HepG2 (cell line): ENCODE results near the gene LYZL6.

Source experiments
- EHMT2 ChIP-seq: fragments of 200-600 bp; sonication (generic); IDR thresholded peaks from 2 replicates; pipeline ENCODE4 v1.7.0; 2017; ENCODE audit warnings: antibody characterized with exemption, low read depth, low read length, borderline replicate concordance
- ETV5 ChIP-seq: IDR thresholded peaks from 2 replicates; pipeline ENCODE4 v1.6.1; 2018; ENCODE audit warnings: missing biosample characterization, missing genetic modification reagents, inconsistent platforms, borderline replicate concordance
- GABPA ChIP-seq, 2 experiments: IDR thresholded peaks; 2 replicates each; pipeline ENCODE4 v1.6.1; 2011 to 2016; ENCODE audit warnings: low read depth in 2 of 2, low read length in 1 of 2, missing biosample characterization in 1 of 2, missing genetic modification characterization in 1 of 2
- MAFK ChIP-seq, 2 experiments: IDR thresholded peaks in 1 of 2; conservative IDR thresholded peaks in 1 of 2; 2 replicates each; pipeline ENCODE4 v1.6.1; 2011; ENCODE audit warnings: improper control_type of control experiment in 2 of 2, low read length in 2 of 2
- NFE2 ChIP-seq: sonication (generic); formaldehyde crosslinking; IDR thresholded peaks from 2 replicates; pipeline ENCODE4 v1.4.0; 2020; ENCODE audit warnings: missing genetic modification reagents
- SKI ChIP-seq: fragments of 450-650 bp; IDR thresholded peaks from one replicate; pipeline ENCODE4 v1.6.1; 2018; ENCODE audit warnings: mild to moderate bottlenecking; ENCODE audit not compliant: partially characterized antibody
- TF ChIP-seq, protein P1 (sequence below): sonication (generic); formaldehyde crosslinking; IDR thresholded peaks from 2 replicates; pipeline ENCODE4 v1.5.0; 2020; ENCODE audit warnings: mild to moderate bottlenecking, missing genetic modification reagents, moderate library complexity
- TF ChIP-seq, protein P2 (sequence below): sonication (generic); formaldehyde crosslinking; IDR thresholded peaks from 2 replicates; pipeline ENCODE4 v1.5.0; 2020; ENCODE audit warnings: mild to moderate bottlenecking, missing genetic modification reagents
- TF ChIP-seq, protein P3 (sequence below): sonication (generic); formaldehyde crosslinking; IDR thresholded peaks from 2 replicates; pipeline ENCODE4 v1.8.0; 2022; ENCODE audit warnings: missing genetic modification reagents, mild to moderate bottlenecking, moderate library complexity, borderline replicate concordance
- TF ChIP-seq, protein P4 (sequence below): sonication (generic); formaldehyde crosslinking; IDR thresholded peaks from 2 replicates; pipeline ENCODE4 v1.5.1; 2020; ENCODE audit warnings: mild to moderate bottlenecking, missing genetic modification reagents, borderline replicate concordance
- TF ChIP-seq, protein P5 (sequence below): sonication (generic); formaldehyde crosslinking; IDR thresholded peaks from 2 replicates; pipeline ENCODE4 v1.5.1; 2020; ENCODE audit warnings: missing genetic modification reagents, mild to moderate bottlenecking, borderline replicate concordance

DNA sequence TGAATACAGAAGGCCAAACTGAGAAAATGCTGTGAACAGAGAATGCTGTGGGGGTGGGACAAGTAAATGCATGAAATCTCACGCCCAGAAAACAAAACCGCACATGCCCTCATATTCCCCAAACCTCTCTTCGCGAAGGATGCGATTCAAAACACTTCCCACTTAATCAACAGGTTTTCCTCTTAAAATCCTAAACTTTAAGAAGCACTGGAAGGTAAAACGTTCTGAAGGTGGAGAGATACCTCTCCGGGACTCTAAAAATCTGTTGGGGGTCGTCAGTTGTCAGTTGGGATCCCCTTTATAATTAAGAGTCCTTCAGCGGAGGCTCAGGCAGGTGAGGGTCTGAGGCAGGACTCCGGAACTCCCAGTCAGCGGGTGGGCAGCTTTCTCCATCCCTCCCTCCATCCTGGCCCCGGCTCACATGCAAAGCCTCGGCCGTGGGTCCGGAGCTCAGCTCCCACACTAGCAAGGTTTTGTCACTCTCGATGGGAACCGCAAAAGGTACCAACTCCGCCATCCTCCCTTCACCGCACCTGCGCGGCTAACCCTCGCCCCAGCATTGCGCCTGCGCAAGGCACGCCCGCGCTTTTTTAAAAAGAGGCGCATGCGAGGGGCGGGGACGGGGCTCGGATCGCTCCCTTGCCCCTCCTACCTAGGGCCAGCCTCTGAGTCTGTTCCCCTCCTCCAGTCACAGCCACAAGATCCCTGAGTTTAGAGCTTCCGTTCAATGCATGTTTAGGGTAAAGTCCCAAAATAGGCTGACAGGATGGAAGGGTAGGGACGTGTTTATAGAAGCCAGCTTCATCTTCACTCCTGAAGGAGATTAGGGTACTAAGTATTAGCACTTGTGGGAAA, 13.1 kb downstream of the LYZL6 start, which contains the start of gene RDM1:
- TF ChIP-seq GABPA (IDR thresholded peaks at IDR 0.05; ENCODE audit: low read depth, low read length) (no peak), GABPA (CRISPR knock-in tag; IDR thresholded peaks at IDR 0.05; ENCODE audit: low read depth) (no peak), NFE2 (CRISPR knock-in tag) (no peak), SKI (no peak), ETV5 (CRISPR knock-in tag) (no peak), MAFK (conservative IDR thresholded peaks at IDR 0.05 in 1 of 2, IDR thresholded peaks at IDR 0.05 in 1 of 2; ENCODE audit: low read length in 2 of 2) (no peak), EHMT2 (no peak)
- TF ChIP-seq, protein P1, sequence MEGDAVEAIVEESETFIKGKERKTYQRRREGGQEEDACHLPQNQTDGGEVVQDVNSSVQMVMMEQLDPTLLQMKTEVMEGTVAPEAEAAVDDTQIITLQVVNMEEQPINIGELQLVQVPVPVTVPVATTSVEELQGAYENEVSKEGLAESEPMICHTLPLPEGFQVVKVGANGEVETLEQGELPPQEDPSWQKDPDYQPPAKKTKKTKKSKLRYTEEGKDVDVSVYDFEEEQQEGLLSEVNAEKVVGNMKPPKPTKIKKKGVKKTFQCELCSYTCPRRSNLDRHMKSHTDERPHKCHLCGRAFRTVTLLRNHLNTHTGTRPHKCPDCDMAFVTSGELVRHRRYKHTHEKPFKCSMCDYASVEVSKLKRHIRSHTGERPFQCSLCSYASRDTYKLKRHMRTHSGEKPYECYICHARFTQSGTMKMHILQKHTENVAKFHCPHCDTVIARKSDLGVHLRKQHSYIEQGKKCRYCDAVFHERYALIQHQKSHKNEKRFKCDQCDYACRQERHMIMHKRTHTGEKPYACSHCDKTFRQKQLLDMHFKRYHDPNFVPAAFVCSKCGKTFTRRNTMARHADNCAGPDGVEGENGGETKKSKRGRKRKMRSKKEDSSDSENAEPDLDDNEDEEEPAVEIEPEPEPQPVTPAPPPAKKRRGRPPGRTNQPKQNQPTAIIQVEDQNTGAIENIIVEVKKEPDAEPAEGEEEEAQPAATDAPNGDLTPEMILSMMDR: no peak
- TF ChIP-seq, protein P2, sequence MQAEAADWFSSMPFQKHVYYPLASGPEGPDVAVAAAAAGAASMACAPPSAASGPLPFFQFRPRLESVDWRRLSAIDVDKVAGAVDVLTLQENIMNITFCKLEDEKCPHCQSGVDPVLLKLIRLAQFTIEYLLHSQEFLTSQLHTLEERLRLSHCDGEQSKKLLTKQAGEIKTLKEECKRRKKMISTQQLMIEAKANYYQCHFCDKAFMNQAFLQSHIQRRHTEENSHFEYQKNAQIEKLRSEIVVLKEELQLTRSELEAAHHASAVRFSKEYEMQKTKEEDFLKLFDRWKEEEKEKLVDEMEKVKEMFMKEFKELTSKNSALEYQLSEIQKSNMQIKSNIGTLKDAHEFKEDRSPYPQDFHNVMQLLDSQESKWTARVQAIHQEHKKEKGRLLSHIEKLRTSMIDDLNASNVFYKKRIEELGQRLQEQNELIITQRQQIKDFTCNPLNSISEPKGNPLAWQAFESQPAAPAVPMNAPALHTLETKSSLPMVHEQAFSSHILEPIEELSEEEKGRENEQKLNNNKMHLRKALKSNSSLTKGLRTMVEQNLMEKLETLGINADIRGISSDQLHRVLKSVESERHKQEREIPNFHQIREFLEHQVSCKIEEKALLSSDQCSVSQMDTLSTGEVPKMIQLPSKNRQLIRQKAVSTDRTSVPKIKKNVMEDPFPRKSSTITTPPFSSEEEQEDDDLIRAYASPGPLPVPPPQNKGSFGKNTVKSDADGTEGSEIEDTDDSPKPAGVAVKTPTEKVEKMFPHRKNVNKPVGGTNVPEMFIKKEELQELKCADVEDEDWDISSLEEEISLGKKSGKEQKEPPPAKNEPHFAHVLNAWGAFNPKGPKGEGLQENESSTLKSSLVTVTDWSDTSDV: no peak
- TF ChIP-seq, protein P3, sequence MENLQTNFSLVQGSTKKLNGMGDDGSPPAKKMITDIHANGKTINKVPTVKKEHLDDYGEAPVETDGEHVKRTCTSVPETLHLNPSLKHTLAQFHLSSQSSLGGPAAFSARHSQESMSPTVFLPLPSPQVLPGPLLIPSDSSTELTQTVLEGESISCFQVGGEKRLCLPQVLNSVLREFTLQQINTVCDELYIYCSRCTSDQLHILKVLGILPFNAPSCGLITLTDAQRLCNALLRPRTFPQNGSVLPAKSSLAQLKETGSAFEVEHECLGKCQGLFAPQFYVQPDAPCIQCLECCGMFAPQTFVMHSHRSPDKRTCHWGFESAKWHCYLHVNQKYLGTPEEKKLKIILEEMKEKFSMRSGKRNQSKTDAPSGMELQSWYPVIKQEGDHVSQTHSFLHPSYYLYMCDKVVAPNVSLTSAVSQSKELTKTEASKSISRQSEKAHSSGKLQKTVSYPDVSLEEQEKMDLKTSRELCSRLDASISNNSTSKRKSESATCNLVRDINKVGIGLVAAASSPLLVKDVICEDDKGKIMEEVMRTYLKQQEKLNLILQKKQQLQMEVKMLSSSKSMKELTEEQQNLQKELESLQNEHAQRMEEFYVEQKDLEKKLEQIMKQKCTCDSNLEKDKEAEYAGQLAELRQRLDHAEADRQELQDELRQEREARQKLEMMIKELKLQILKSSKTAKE: no peak
- TF ChIP-seq, protein P4, sequence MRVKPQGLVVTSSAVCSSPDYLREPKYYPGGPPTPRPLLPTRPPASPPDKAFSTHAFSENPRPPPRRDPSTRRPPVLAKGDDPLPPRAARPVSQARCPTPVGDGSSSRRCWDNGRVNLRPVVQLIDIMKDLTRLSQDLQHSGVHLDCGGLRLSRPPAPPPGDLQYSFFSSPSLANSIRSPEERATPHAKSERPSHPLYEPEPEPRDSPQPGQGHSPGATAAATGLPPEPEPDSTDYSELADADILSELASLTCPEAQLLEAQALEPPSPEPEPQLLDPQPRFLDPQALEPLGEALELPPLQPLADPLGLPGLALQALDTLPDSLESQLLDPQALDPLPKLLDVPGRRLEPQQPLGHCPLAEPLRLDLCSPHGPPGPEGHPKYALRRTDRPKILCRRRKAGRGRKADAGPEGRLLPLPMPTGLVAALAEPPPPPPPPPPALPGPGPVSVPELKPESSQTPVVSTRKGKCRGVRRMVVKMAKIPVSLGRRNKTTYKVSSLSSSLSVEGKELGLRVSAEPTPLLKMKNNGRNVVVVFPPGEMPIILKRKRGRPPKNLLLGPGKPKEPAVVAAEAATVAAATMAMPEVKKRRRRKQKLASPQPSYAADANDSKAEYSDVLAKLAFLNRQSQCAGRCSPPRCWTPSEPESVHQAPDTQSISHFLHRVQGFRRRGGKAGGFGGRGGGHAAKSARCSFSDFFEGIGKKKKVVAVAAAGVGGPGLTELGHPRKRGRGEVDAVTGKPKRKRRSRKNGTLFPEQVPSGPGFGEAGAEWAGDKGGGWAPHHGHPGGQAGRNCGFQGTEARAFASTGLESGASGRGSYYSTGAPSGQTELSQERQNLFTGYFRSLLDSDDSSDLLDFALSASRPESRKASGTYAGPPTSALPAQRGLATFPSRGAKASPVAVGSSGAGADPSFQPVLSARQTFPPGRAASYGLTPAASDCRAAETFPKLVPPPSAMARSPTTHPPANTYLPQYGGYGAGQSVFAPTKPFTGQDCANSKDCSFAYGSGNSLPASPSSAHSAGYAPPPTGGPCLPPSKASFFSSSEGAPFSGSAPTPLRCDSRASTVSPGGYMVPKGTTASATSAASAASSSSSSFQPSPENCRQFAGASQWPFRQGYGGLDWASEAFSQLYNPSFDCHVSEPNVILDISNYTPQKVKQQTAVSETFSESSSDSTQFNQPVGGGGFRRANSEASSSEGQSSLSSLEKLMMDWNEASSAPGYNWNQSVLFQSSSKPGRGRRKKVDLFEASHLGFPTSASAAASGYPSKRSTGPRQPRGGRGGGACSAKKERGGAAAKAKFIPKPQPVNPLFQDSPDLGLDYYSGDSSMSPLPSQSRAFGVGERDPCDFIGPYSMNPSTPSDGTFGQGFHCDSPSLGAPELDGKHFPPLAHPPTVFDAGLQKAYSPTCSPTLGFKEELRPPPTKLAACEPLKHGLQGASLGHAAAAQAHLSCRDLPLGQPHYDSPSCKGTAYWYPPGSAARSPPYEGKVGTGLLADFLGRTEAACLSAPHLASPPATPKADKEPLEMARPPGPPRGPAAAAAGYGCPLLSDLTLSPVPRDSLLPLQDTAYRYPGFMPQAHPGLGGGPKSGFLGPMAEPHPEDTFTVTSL (CRISPR knock-in tag): no peak
- TF ChIP-seq, protein P5, sequence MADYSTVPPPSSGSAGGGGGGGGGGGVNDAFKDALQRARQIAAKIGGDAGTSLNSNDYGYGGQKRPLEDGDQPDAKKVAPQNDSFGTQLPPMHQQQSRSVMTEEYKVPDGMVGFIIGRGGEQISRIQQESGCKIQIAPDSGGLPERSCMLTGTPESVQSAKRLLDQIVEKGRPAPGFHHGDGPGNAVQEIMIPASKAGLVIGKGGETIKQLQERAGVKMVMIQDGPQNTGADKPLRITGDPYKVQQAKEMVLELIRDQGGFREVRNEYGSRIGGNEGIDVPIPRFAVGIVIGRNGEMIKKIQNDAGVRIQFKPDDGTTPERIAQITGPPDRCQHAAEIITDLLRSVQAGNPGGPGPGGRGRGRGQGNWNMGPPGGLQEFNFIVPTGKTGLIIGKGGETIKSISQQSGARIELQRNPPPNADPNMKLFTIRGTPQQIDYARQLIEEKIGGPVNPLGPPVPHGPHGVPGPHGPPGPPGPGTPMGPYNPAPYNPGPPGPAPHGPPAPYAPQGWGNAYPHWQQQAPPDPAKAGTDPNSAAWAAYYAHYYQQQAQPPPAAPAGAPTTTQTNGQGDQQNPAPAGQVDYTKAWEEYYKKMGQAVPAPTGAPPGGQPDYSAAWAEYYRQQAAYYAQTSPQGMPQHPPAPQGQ (CRISPR knock-in tag): no peak
